ENCODE data around the gene NEURL2.

Gene NEURL2

GRCh38 chr20:45848969-45849582 lies 41.9 kb downstream of the NEURL2 start:
- TF ChIP-seq CTCF (conservative IDR thresholded peaks at IDR 0.05; ENCODE audit: low read depth, low read length) = no peak
- DNase-seq (ENCODE audit: low read depth) = no peak
- no peak overlapping the region for H3K4me3 ChIP-seq (ENCODE audit: low read length)

GRCh38 chr20:45848421-45848820 lies 42.6 kb downstream of the NEURL2 start:
- no peak for TF ChIP-seq CTCF (conservative IDR thresholded peaks at IDR 0.05; ENCODE audit: low read depth, low read length)
- no peak for DNase-seq (ENCODE audit: low read depth)

GRCh38 chr20:45845452-45845851 lies 45.6 kb downstream of the NEURL2 start:
- no peak for DNase-seq (ENCODE audit: low read depth)
- H3K4me3 ChIP-seq (ENCODE audit: low read length) = no peak overlapping the region
- TF ChIP-seq CTCF (conservative IDR thresholded peaks at IDR 0.05; ENCODE audit: low read depth, low read length) = no peak

More at GRCh38 chr20:45848421-45848820, 42.6 kb downstream of the NEURL2 start:
- H3K4me3 ChIP-seq (ENCODE audit: low read length) = no peak overlapping the region

GRCh38 chr20:45843506-45843905 lies 47.5 kb downstream of the NEURL2 start:
- TF ChIP-seq CTCF (conservative IDR thresholded peaks at IDR 0.05; ENCODE audit: low read depth, low read length) = no peak
- H3K4me3 ChIP-seq (ENCODE audit: low read length) = no peak overlapping the region
- DNase-seq (ENCODE audit: low read depth) = no peak

GRCh38 chr20:45842169-45842812 lies 48.7 kb downstream of the NEURL2 start:
- DNase-seq (ENCODE audit: low read depth) = no peak
- no peak for TF ChIP-seq CTCF (conservative IDR thresholded peaks at IDR 0.05; ENCODE audit: low read depth, low read length)

GRCh38 chr20:45841407-45842129 lies 49.4 kb downstream of the NEURL2 start:
- no peak overlapping the region for H3K4me3 ChIP-seq (ENCODE audit: low read length)
- no peak for DNase-seq (ENCODE audit: low read depth)
- no peak for TF ChIP-seq CTCF (conservative IDR thresholded peaks at IDR 0.05; ENCODE audit: low read depth, low read length)

More at GRCh38 chr20:45842169-45842812, 48.7 kb downstream of the NEURL2 start:
- H3K4me3 ChIP-seq (ENCODE audit: low read length) = no peak overlapping the region
